ENCODE results near the gene XIST. TPM values are rescaled to one million over a fixed set of nuclear protein-coding genes. Genes with fewer than 3 reads are reported as not detected.

The XIST gene
- total and polyA plus RNA-seq, 2 donors (not counting 1 experiment from before 2014, with no cell fraction given) = 193 TPM; not detected in 1

- TF ChIP-seq EZH2 (IDR thresholded peaks at IDR 0.05; ENCODE audit: borderline replicate concordance, insufficient read depth, low read depth, low read length, poor library complexity, severe bottlenecking) (no peak), CTCF (IDR thresholded peaks at IDR 0.05) (no peak)
- H3K4me2 ChIP-seq (replicated peaks; ENCODE audit: low read depth, low read length, poor library complexity, severe bottlenecking) = no peak overlapping the region
- WGBS (ENCODE audit: insufficient coverage) = no CpG with 5 or more reads among the region's 6 CpGs
- Mint-ChIP-seq H3K27ac (no peak overlapping the region), H3K27me3 (no peaks in the 10 kb centered on the region), H3K4me3 (no peak overlapping the region), H3K4me1 (no peaks in the 10 kb centered on the region), H3K9me3 (ENCODE audit: insufficient read depth) (no peaks in the 10 kb centered on the region)
- no peak overlapping the region for H2AFZ ChIP-seq (ENCODE audit: insufficient read depth, low read depth, low read length, poor library complexity, severe bottlenecking)
- H3K4me1 ChIP-seq (ENCODE audit: control insufficient read depth in 2 of 2, insufficient read depth in 2 of 2, low read length in 2 of 2) = no peaks in the 10 kb centered on the region
- H3K27me3 ChIP-seq (replicated peaks in 1 of 4; ENCODE audit: control extremely low read depth in 1 of 4, control insufficient read depth in 3 of 4, insufficient read depth in 4 of 4, low read length in 3 of 4) = peaks cover 0 to 4% (median 0%) of the 10 kb centered on the region in 4 experiments
- no peak overlapping the region for H3K9ac ChIP-seq (ENCODE audit: low read length)
- H3K4me3 ChIP-seq (ENCODE audit: control extremely low read depth in 1 of 5, extremely low read depth in 1 of 5, insufficient read depth in 1 of 5, low read depth in 2 of 5, low read length in 4 of 5) = no peak overlapping the region
- H3K9me3 ChIP-seq (ENCODE audit: control extremely low read depth in 1 of 3, control insufficient read depth in 2 of 3, insufficient read depth in 1 of 3, low read length in 2 of 3) = no peaks in the 10 kb centered on the region
- ATAC-seq (ENCODE audit: low read depth) (no peak), DNase-seq (no peak)
- intact Hi-C loops (cut with micrococcal nuclease) = no loop called here
- H3K79me2 ChIP-seq (ENCODE audit: control insufficient read depth, insufficient read depth, low read length) = no peaks in the 10 kb centered on the region
- no peaks in the 10 kb centered on the region for H4K20me1 ChIP-seq (ENCODE audit: control insufficient read depth, insufficient read depth, low read length, poor library complexity, severe bottlenecking)
- POLR2A ChIA-PET = no interaction called here
- H3K27ac ChIP-seq (ENCODE audit: low read length in 2 of 2) = no peak overlapping the region
- no peaks in the 10 kb centered on the region for H3K36me3 ChIP-seq (replicated peaks in 1 of 2; ENCODE audit: control extremely low read depth in 1 of 2, control insufficient read depth in 1 of 2, extremely low read depth in 1 of 2, insufficient read depth in 2 of 2, low read length in 1 of 2)
- CTCF ChIA-PET = interaction anchor here (0.6 kb wide), 1 partner anchor 148 kb away, joined by 3 read pairs; no protein-coding TSS in a partner anchor
These were observed 14.6 kb upstream of the XIST start for GRCh38 chrX:73867144-73867543.

- peaks cover 0 to 4% (median 0%) of the 10 kb centered on the region in 4 experiments for H3K27me3 ChIP-seq (replicated peaks in 1 of 4; ENCODE audit: control extremely low read depth in 1 of 4, control insufficient read depth in 3 of 4, insufficient read depth in 4 of 4, low read length in 3 of 4)
- no peaks in the 10 kb centered on the region for H4K20me1 ChIP-seq (ENCODE audit: control insufficient read depth, insufficient read depth, low read length, poor library complexity, severe bottlenecking)
- H2AFZ ChIP-seq (ENCODE audit: insufficient read depth, low read depth, low read length, poor library complexity, severe bottlenecking) = no peak overlapping the region
- POLR2A ChIA-PET = no interaction called here
- no peaks in the 10 kb centered on the region for H3K79me2 ChIP-seq (ENCODE audit: control insufficient read depth, insufficient read depth, low read length)
- no peak overlapping the region for H3K9ac ChIP-seq (ENCODE audit: low read length)
- Mint-ChIP-seq H3K4me1 (no peaks in the 10 kb centered on the region), H3K27me3 (no peaks in the 10 kb centered on the region), H3K27ac (no peak overlapping the region), H3K9me3 (ENCODE audit: insufficient read depth) (no peaks in the 10 kb centered on the region), H3K4me3 (no peak overlapping the region)
- H3K36me3 ChIP-seq (replicated peaks in 1 of 2; ENCODE audit: control extremely low read depth in 1 of 2, control insufficient read depth in 1 of 2, extremely low read depth in 1 of 2, insufficient read depth in 2 of 2, low read length in 1 of 2) = no peaks in the 10 kb centered on the region
- CTCF ChIA-PET = no interaction called here
- no peak overlapping the region for H3K4me2 ChIP-seq (replicated peaks; ENCODE audit: low read depth, low read length, poor library complexity, severe bottlenecking)
- TF ChIP-seq EZH2 (IDR thresholded peaks at IDR 0.05; ENCODE audit: borderline replicate concordance, insufficient read depth, low read depth, low read length, poor library complexity, severe bottlenecking) (no peak), CTCF (IDR thresholded peaks at IDR 0.05) (no peak)
- no peaks in the 10 kb centered on the region for H3K4me1 ChIP-seq (ENCODE audit: control insufficient read depth in 2 of 2, insufficient read depth in 2 of 2, low read length in 2 of 2)
- intact Hi-C loops (cut with micrococcal nuclease) = no loop called here
- no peak for DNase-seq
- ATAC-seq (ENCODE audit: low read depth) = no peak
- no peak overlapping the region for H3K27ac ChIP-seq (ENCODE audit: low read length in 2 of 2)
- no peak overlapping the region for H3K4me3 ChIP-seq (ENCODE audit: control extremely low read depth in 1 of 5, extremely low read depth in 1 of 5, insufficient read depth in 1 of 5, low read depth in 2 of 5, low read length in 4 of 5)
- 96% methylated on average over 3 of the region's 3 CpGs for WGBS (ENCODE audit: insufficient coverage)
- H3K9me3 ChIP-seq (ENCODE audit: control extremely low read depth in 1 of 3, control insufficient read depth in 2 of 3, insufficient read depth in 1 of 3, low read length in 2 of 3) = no peaks in the 10 kb centered on the region
These were observed 11.3 kb upstream of the XIST start for GRCh38 chrX:73863852-73864251.

Measured in B cell (primary cell).